Osteocyte (in vitro differentiated cells): Measurements from ENCODE around the gene SERPINF2. TPM values are rescaled to one million over a fixed set of nuclear protein-coding genes. Genes with fewer than 3 reads are reported as not detected.

ENCODE experiments used
- DNase-seq: peaks from one replicate; pipeline ENCODE4 v3.0.0; 2021; ENCODE audit warnings: mixed read lengths; ENCODE audit not compliant: unreplicated experiment; ENCODE audit errors: extremely low spot score
- H3K27ac Mint-ChIP-seq: one replicate; pipeline ENCODE4 v1.8.0; 2021; ENCODE audit warnings: mild to moderate bottlenecking, mixed read lengths; ENCODE audit not compliant: unreplicated experiment
- H3K27me3 Mint-ChIP-seq: one replicate; pipeline ENCODE4 v1.8.0; 2021; ENCODE audit warnings: mixed read lengths; ENCODE audit not compliant: unreplicated experiment
- H3K36me3 Mint-ChIP-seq: one replicate; pipeline ENCODE4 v1.8.0; 2021; ENCODE audit warnings: mixed read lengths; ENCODE audit not compliant: unreplicated experiment
- H3K4me1 Mint-ChIP-seq: one replicate; pipeline ENCODE4 v1.8.0; 2021; ENCODE audit warnings: mixed read lengths; ENCODE audit not compliant: unreplicated experiment
- H3K4me3 Mint-ChIP-seq: one replicate; pipeline ENCODE4 v1.8.0; 2021; ENCODE audit warnings: mild to moderate bottlenecking, moderate library complexity, mixed read lengths; ENCODE audit not compliant: unreplicated experiment
- H3K9me3 Mint-ChIP-seq: one replicate; pipeline ENCODE4 v1.8.0; 2021; ENCODE audit warnings: mixed read lengths; ENCODE audit not compliant: unreplicated experiment
- total RNA-seq: library from RNA; stranded (reverse); gene quantifications from 2 replicates; pipeline ENCODE4 v1.2.1, GENCODE V29; 2021
- TF ChIP-seq, protein P1 (sequence below): fragments of 200-600 bp; sonication (generic); IDR thresholded peaks from 2 replicates; pipeline ENCODE4 v1.5.0; 2021; ENCODE audit warnings: antibody characterized with exemption, mild to moderate bottlenecking, moderate library complexity

Gene SERPINF2
- total RNA-seq, 1 donor from 2014 or later: 0.38 TPM

DNA sequence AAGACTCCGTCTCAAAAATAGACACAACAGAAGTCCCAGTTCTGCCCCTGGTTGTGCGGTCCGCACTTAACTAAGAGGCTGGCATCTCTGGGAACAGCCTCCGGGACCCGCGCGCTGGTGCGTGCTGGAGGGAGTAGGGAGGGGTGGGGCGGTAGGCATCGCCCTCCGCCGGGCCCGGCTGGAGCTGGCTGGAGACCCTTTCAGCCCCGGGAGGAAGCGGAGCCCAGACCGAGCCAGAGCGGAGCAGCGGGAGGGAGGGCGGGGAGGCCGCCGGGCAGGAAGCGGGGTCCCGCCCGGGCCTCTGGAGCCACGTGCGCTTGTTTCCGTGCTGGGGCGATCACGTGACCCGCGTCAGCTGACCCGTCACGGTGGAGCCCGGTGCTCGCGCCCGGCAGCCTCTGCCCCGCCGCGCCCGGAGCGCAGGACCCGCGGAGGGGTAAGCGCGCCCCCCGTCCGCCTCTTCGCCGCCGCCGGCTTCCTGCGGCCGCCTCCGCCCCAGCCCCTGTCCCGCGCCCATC, 18.3 kb upstream of the SERPINF2 start, which contains the start of gene WDR81:
WDR81 (plus strand) TSS at position 354 of the 518 bp plus-strand sequence. CDS start 256 bp downstream, outside the sequence.
- H3K36me3 Mint-ChIP-seq: peaks cover 5% of the 10 kb centered on the region
- peak; percentile 95 for DNase-seq
- H3K9me3 Mint-ChIP-seq: no peaks in the 10 kb centered on the region
- peak within 1 kb of the TSS; percentile 70 for H3K4me3 Mint-ChIP-seq
- H3K27me3 Mint-ChIP-seq: no peaks in the 10 kb centered on the region
- peaks cover 34% of the 10 kb centered on the region for H3K4me1 Mint-ChIP-seq
- TF ChIP-seq, protein P1, sequence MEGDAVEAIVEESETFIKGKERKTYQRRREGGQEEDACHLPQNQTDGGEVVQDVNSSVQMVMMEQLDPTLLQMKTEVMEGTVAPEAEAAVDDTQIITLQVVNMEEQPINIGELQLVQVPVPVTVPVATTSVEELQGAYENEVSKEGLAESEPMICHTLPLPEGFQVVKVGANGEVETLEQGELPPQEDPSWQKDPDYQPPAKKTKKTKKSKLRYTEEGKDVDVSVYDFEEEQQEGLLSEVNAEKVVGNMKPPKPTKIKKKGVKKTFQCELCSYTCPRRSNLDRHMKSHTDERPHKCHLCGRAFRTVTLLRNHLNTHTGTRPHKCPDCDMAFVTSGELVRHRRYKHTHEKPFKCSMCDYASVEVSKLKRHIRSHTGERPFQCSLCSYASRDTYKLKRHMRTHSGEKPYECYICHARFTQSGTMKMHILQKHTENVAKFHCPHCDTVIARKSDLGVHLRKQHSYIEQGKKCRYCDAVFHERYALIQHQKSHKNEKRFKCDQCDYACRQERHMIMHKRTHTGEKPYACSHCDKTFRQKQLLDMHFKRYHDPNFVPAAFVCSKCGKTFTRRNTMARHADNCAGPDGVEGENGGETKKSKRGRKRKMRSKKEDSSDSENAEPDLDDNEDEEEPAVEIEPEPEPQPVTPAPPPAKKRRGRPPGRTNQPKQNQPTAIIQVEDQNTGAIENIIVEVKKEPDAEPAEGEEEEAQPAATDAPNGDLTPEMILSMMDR: no peak
- peak within 1 kb of the TSS; percentile 71 for H3K27ac Mint-ChIP-seq

DNA sequence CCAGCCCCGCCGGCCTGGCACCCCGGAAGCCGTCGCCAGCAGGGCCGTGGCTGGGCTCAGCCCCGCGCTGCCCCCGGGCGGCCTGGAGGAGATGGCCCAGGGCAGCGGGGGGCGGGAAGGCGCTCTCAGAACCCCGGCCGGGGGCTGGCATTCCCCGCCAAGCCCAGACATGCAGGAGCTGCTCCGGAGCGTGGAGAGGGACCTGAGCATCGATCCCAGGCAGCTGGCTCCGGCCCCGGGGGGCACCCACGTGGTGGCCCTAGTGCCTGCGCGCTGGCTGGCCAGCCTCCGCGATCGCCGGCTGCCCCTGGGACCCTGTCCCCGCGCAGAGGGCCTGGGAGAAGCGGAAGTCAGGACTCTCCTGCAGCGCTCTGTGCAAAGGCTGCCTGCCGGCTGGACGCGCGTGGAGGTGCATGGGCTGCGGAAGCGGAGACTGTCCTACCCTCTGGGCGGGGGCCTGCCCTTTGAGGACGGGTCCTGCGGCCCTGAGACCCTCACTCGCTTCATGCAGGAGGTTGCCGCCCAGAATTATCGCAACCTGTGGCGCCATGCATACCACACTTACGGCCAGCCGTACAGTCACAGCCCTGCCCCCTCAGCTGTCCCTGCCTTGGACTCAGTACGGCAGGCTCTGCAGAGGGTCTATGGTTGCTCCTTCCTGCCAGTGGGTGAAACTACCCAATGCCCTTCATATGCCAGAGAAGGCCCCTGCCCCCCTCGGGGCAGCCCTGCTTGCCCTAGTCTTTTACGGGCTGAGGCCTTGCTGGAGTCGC, 17.6 kb upstream of the SERPINF2 start:
- peak; percentile 83 for DNase-seq
- TF ChIP-seq, protein P1: no peak
- no peaks in the 10 kb centered on the region for H3K9me3 Mint-ChIP-seq
- H3K27me3 Mint-ChIP-seq: no peaks in the 10 kb centered on the region
- peak overlapping the region; percentile 67 for H3K4me3 Mint-ChIP-seq
- H3K27ac Mint-ChIP-seq: no peak overlapping the region
- H3K4me1 Mint-ChIP-seq: peaks cover 39% of the 10 kb centered on the region
- peaks cover 5% of the 10 kb centered on the region for H3K36me3 Mint-ChIP-seq

DNA sequence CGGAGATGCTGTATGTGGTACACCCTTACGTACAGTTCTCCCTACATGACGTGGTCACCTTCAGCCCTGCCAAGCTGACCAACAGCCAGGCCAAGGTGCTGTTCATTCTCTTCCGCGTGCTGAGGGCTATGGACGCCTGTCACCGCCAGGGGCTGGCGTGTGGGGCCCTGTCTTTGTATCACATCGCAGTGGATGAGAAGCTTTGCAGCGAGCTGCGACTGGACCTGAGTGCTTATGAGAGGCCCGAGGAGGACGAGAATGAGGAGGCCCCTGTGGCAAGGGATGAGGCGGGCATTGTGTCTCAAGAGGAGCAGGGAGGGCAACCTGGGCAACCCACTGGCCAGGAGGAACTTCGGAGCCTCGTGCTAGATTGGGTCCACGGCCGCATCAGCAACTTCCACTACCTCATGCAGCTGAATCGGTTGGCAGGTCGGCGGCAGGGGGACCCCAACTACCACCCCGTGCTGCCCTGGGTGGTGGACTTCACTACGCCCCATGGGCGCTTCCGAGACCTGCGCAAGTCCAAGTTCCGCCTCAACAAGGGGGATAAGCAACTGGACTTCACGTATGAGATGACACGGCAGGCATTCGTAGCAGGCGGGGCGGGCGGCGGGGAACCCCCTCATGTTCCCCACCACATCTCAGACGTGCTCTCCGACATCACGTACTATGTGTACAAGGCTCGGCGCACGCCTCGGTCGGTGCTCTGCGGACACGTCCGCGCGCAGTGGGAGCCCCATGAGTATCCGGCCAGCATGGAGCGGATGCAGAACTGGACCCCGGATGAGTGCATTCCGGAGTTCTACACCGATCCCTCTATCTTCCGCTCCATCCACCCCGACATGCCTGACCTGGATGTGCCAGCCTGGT, 16.8 kb upstream of the SERPINF2 start:
- H3K4me3 Mint-ChIP-seq: peak overlapping the region; percentile 67
- peaks cover 31% of the 10 kb centered on the region for H3K4me1 Mint-ChIP-seq
- no peaks in the 10 kb centered on the region for H3K27me3 Mint-ChIP-seq
- peak; percentile 84 for DNase-seq
- peaks cover 5% of the 10 kb centered on the region for H3K36me3 Mint-ChIP-seq
- H3K9me3 Mint-ChIP-seq: no peaks in the 10 kb centered on the region
- TF ChIP-seq, protein P1: no peak
- H3K27ac Mint-ChIP-seq: no peak overlapping the region

DNA sequence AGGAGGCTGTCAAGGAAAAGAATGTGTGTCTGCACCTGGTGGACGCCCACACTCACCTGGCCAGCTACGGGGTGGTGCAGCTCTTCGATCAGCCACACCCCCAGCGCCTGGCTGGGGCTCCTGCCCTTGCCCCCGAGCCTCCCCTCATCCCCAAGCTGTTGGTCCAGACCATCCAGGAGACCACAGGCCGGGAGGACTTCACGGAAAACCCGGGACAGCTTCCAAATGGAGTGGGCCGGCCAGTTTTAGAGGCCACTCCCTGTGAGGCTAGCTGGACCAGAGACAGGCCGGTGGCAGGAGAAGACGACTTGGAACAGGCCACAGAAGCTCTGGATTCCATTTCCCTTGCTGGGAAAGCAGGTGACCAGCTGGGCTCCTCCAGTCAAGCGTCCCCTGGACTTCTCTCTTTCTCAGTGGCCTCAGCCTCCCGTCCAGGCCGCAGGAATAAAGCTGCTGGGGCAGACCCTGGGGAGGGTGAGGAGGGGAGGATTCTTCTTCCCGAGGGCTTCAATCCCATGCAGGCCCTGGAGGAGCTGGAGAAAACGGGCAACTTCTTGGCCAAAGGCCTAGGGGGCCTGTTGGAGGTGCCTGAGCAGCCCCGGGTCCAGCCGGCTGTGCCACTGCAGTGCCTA, 15.9 kb upstream of the SERPINF2 start:
- Mint-ChIP-seq H3K4me1 (peaks cover 29% of the 10 kb centered on the region), H3K36me3 (peaks cover 5% of the 10 kb centered on the region)

More for the DNA sequence above, 15.9 kb upstream of the SERPINF2 start:
- Mint-ChIP-seq H3K27ac (no peak overlapping the region), H3K27me3 (no peaks in the 10 kb centered on the region), H3K9me3 (no peaks in the 10 kb centered on the region), H3K4me3 (no peak overlapping the region)
- TF ChIP-seq, protein P1: no peak
- DNase-seq: no peak
